Suppressor macrophage treated with lipopolysaccharide for 4 hours (primary cell): ENCODE data around the gene PRSS56.

Experiments used
- DNase-seq: peaks from one replicate; pipeline ENCODE4 v3.0.0-alpha.2; 2020

Gene PRSS56

GRCh38 chr2:232486558-232487384 lies 33.4 kb upstream of the PRSS56 start:
- no peak for DNase-seq

- no peak for DNase-seq
These were observed 32.6 kb upstream of the PRSS56 start, which contains the start of gene ECEL1 for GRCh38 chr2:232487385-232488096. Gene ECEL1, minus strand, starts transcription at chr2:232487834. Its CDS starts 1,181 bp downstream, at chr2:232486653.

- DNase-seq = no peak
These were observed 32.0 kb upstream of the PRSS56 start for GRCh38 chr2:232488097-232488711.

GRCh38 chr2:232488721-232489300 lies 31.4 kb upstream of the PRSS56 start:
- DNase-seq = no peak

GRCh38 chr2:232489516-232490220 lies 30.5 kb upstream of the PRSS56 start:
- DNase-seq = no peak

- DNase-seq = no peak
These were observed 29.7 kb upstream of the PRSS56 start for GRCh38 chr2:232490221-232491138.

GRCh38 chr2:232491139-232491780 lies 28.9 kb upstream of the PRSS56 start:
- DNase-seq = no peak

GRCh38 chr2:232492236-232492848 lies 27.8 kb upstream of the PRSS56 start:
- no peak for DNase-seq

GRCh38 chr2:232492963-232493700 lies 27.1 kb upstream of the PRSS56 start:
- DNase-seq = no peak

- DNase-seq = no peak
These were observed 26.3 kb upstream of the PRSS56 start for GRCh38 chr2:232493701-232494474.

GRCh38 chr2:232494542-232494941 lies 25.6 kb upstream of the PRSS56 start:
- DNase-seq = no peak

- no peak for DNase-seq
These were observed 24.9 kb upstream of the PRSS56 start for GRCh38 chr2:232495292-232495691.

GRCh38 chr2:232496501-232497270 lies 23.5 kb upstream of the PRSS56 start:
- no peak for DNase-seq

GRCh38 chr2:232497348-232497747 lies 22.8 kb upstream of the PRSS56 start:
- DNase-seq = no peak

GRCh38 chr2:232498452-232498851 lies 21.7 kb upstream of the PRSS56 start:
- DNase-seq = no peak

- DNase-seq = no peak
These were observed 18.8 kb upstream of the PRSS56 start for GRCh38 chr2:232501331-232501771.

- DNase-seq = no peak
These were observed 18.3 kb upstream of the PRSS56 start for GRCh38 chr2:232501794-232502390.

GRCh38 chr2:232502511-232502910 lies 17.7 kb upstream of the PRSS56 start:
- DNase-seq = no peak
